K562 (cell line): ENCODE measurements around the gene PTPN9.
"Not testable (repeated sequence)": the region's sequence is repeated elsewhere in the genome, so short reads cannot be mapped to it uniquely, and the experiment has no call there.

Source experiments
- CREM ChIP-seq: IDR thresholded peaks from 2 replicates; pipeline ENCODE4 v1.6.1; 2014; ENCODE audit warnings: antibody characterized with exemption, low read depth
- KDM1A ChIP-seq, 2 experiments: fragments of 450-650 bp; IDR thresholded peaks; 2 replicates each; pipeline ENCODE4 v1.6.1; 2016; ENCODE audit warnings: mild to moderate bottlenecking in 2 of 2
- KDM2B ChIP-seq: fragments of 250-450 bp; sonication (Bioruptor Pico); IDR thresholded peaks from 2 replicates; pipeline ENCODE4 v1.8.0; 2021; ENCODE audit warnings: mild to moderate bottlenecking, moderate library complexity
- TEAD4 ChIP-seq, 2 experiments: sonication (generic) in 1 of 2; formaldehyde crosslinking in 1 of 2; IDR thresholded peaks; 2 replicates each; pipeline versions ENCODE4 v1.6.1 to v1.8.0; 2012 to 2022; ENCODE audit warnings: borderline replicate concordance in 1 of 2, inconsistent platforms in 1 of 2, low read length in 1 of 2, mild to moderate bottlenecking in 1 of 2, missing genetic modification reagents in 1 of 2

DNA sequence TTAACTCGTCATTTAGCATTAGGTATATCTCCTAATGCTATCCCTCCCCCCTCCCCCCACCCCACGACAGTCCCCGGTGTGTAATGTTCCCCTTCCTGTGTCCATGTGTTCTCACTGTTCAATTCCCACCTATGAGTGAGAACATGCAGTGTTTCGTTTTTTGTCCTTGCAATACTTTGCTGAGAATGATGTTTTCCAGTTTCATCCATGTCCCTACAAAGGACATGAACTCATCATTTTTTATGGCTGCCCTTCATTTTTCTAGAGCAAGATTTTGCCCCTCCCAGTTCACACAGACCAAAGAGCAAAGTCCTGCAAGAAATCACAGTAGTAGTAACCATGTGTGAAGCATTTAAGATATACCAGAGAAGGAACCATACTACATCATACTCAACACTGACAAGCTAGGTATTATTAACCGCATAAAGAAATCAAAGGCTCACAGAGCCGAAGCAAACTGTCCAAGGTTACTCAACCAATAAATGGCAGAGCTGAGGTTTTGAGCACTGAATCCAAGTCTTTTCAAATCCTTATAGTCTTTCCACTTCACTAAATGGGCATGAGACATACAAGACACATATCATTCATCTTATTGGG is 36.1 kb downstream of the PTPN9 start:
- not testable (repeated sequence) for TF ChIP-seq CREM; KDM2B (CRISPR knock-in tag); KDM1A (IDR thresholded peaks at IDR 0.05); TEAD4 (IDR thresholded peaks at IDR 0.05; ENCODE audit: low read length); TEAD4 (CRISPR knock-in tag; IDR thresholded peaks at IDR 0.05; ENCODE audit: borderline replicate concordance)
